AG10803 (cell line): ENCODE results near the gene COX18.

Source experiments
- DNase-seq: peaks from one replicate; pipeline ENCODE4 v3.0.0; 2010; ENCODE audit warnings: low read depth
- H3K4me3 ChIP-seq: 2 replicates; pipeline ENCODE4 v1.5.1; 2011; ENCODE audit warnings: mild to moderate bottlenecking, low read length, control low read depth
- CTCF ChIP-seq: conservative IDR thresholded peaks from 2 replicates; pipeline ENCODE4 v1.5.1; 2011; ENCODE audit warnings: mild to moderate bottlenecking, low read length, control low read depth, inconsistent platforms

Gene COX18

DNA sequence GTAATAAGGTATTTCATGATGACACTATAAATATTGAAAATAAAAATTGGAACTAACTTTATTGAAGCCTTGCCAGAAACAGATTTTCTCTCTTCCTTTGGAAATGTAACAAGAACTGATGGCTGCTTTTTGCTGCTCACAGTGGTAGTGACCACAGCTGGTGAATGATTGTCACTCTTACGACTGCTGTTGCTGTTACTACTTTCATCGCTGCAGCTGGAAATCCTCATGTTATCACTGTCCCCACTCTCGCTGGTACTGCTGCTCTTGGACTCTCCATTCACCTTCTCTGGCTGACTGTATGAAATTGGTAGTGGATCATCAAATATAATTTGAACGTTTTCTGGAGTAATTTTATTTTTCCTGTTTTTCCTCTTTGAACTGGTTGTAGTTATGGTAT lies 28.5 kb upstream of the COX18 start:
- DNase-seq: no peak
- no peak for TF ChIP-seq CTCF
- no peak overlapping the region for H3K4me3 ChIP-seq

DNA sequence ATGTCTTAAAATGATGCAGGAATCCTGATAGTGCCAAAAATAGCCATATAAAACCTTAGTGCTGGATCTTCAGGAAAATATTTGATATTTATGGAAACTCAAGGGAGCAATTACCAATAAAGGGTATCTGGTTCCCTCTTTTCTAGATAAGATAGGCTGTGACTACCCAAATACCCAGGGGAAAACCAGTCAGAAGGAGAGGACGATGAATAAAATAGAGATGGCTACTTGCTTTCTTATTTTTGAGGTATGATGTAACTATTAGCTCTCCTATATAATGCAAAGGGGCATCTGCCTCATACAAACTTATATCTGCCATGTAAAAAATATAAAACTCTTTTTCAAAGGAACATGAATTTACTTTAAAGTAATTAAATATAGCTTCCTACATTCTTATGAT lies 23.4 kb upstream of the COX18 start:
- no peak overlapping the region for H3K4me3 ChIP-seq
- no peak for TF ChIP-seq CTCF
- no peak for DNase-seq

- H3K4me3 ChIP-seq: no peak overlapping the region
- no peak for TF ChIP-seq CTCF
Observed at GRCh38 chr4:73090738-73091137, 21.2 kb upstream of the COX18 start.

GRCh38 chr4:73087871-73088270 lies 18.4 kb upstream of the COX18 start:
- no peak overlapping the region for H3K4me3 ChIP-seq
- TF ChIP-seq CTCF: no peak
- DNase-seq: no peak

More at GRCh38 chr4:73090738-73091137, 21.2 kb upstream of the COX18 start:
- no peak for DNase-seq

DNA sequence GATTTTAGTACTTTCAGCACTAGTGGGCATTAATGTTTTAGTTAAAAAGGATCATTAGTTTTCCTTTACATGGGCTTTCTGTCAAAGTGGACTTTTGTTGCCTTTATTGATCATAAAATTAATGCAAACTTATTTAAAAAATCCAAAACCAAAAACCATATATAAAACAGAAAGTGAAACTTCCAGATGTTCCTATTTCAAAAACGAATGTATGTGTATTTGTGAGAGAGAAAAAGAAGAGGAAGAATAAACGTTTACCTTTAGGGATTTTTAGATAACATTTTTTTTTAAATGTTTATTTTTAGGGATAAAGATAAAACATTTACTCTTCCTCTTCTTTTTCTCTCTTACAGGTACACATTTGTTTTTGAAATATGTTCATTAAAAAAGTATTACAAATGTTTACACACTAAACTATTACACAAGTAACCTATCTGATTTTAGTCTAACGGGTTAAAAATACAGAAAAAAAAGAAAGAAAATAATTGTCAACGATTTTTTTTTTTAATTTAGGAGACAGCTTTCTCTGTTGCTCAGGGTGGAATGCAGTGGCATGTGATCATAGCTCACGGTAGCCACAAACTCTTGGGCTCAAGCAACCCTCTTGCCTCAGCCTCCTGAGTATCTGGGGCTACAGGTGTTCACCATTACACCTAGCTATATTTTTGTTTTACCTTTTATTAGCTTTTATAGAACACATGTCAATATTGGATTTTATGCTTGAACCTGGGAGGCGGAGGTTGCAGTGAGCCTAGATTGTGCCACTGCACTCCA lies 16.8 kb upstream of the COX18 start:
- no peak overlapping the region for H3K4me3 ChIP-seq
- DNase-seq: no peak
- no peak for TF ChIP-seq CTCF

DNA sequence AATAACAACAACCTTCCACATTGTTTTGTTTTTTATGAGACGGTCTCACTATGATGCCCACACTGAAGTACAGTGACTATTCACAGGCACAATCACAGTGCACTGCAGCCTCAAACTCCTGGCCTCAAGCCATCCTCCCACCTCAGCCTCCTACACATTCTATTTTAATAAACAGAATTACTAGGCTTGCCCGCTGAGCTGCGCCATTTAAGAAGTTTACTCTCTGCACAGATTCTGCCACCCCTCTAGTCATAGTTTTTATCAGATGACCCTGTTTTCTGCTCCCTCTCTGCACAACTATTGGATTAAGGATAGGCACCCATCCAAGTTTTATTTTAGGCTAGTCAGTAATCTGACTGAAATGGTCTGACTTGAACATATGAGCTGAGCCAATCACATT lies 11.3 kb upstream of the COX18 start:
- no peak overlapping the region for H3K4me3 ChIP-seq
- no peak for TF ChIP-seq CTCF
- DNase-seq: no peak

DNA sequence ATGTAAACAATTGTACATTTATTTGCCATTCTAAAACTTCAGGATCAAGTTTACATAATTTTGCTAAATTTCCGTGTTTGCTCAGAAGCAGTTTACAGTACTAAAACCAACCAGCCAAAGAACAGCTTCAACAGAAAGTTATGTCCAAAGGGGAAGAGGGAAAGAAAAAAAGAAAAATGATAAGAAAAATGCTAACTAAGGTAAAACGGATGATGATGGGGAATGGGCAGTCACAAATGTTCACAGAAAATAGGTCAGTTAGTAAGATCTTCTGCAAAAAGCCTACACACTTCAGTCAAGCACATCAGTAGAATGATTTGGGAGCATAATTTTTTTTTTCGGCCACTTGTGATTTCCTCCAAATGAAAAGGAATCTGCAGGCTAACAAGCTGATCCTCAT lies 6.3 kb upstream of the COX18 start:
- no peak overlapping the region for H3K4me3 ChIP-seq
- no peak for DNase-seq
- TF ChIP-seq CTCF: no peak
